ENCODE measurements around the gene TPH1. TPM values are rescaled to one million over a fixed set of nuclear protein-coding genes. Genes with fewer than 3 reads are reported as not detected.

Gene TPH1
- total and polyA plus RNA-seq, 2 of the 8 experiments (the other 6 are each of a cell fraction or from before 2014, with no cell fraction given), result 0.09 to 0.22 TPM

- TF ChIP-seq TAF7 (optimal IDR thresholded peaks at IDR 0.05; ENCODE audit: borderline replicate concordance, low read depth, low read length) (no peak), JUND (IDR thresholded peaks at IDR 0.05; ENCODE audit: low read length) (no peak), ZNF274 (IDR thresholded peaks at IDR 0.05; ENCODE audit: borderline replicate concordance, extremely low read depth, low read length) (no peak), E2F6 (IDR thresholded peaks at IDR 0.05) (no peak)
Measured at GRCh38 chr11:18091731-18092130, 45.7 kb upstream of the TPH1 start (continued).
